GM21576 (cell line): ENCODE measurements around the gene CLK2.
"Not testable (repeated sequence)": the region's sequence is repeated elsewhere in the genome, so short reads cannot be mapped to it uniquely, and the experiment has no call there.

Experiments
- ATAC-seq: cut with Tn5 transposase; IDR thresholded peaks from one replicate; pipeline ENCODE4 v1.9.1; 2021; ENCODE audit warnings: mild to moderate bottlenecking, moderate library complexity; ENCODE audit not compliant: unreplicated experiment

Gene CLK2

DNA sequence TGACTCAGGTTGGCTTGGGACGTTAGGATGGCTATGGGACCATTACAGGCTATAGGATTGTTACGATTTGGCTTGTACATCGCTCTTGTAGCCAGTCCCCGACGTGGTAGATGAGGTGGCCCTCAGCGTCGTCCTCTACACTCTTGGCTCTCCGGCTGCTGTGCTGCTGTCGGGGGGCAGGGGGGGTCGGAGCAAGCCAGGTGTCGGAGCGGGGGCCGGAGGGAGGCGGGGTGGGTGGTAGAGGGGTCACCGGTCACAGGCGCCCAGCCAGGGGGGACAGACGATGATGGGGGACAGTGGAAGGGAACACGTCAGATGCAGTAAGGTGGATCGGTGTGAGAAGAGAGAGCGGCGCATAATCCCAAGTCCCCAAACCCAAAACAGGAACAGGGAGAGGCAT lies 4.7 kb downstream of the CLK2 start:
- no peak for ATAC-seq

DNA sequence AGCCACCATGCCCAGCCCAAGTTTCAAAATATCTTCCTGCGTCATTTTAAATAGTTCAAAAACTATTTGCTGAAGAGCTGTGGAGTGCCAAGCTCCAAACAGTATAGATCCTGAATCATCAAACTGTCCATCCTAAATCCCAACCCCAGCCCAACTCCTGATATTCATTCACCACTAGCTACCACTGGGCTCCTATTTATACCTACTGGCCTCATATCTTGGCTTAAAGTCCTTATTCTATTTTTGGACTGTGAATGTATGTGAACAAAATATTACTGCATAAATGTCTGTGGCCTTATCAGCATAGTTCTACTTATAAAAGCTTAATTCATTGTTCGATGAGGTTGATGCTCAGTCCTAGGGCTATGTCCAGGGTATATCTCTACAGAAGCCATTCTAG lies 5.9 kb downstream of the CLK2 start:
- ATAC-seq, result no peak

DNA sequence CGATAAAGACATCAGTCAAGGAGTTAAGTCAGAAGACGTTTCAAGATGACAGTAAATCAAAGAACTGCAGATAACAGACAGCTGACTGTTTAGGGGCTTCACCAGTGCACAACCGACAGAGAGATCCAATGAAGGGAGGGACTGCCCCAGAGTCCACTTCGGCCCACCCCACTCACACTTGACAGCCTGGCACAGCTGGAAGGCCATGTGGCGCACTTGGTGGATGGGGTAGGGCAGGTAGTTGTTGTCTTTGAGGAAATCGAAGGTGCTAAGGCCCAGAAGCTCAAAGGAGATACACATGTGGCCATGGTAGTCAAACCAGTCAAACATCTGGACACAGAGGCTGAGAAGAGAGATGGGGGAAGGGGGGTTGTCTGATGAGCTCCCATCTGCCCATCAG lies 6.8 kb downstream of the CLK2 start:
- ATAC-seq, result no peak

DNA sequence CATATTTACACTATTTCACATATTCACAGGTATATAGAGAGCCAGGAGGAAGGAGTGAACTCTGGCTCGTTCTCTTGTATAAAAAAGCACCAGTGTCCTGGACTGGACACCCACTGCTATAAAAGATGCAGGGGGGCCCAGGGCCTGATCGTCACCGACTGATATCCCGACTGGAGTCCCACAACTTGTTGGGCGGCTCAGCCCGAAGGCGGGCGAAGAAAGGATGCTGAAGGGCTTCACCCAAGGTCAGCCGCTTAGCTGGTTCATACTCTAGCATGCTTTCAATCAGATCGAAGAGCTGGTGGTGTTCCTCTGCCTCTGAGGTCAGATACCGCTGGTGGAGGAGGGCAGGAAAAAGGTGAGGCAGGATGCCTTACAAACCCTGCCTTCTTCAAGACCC lies 10.2 kb downstream of the CLK2 start:
- no peak for ATAC-seq

DNA sequence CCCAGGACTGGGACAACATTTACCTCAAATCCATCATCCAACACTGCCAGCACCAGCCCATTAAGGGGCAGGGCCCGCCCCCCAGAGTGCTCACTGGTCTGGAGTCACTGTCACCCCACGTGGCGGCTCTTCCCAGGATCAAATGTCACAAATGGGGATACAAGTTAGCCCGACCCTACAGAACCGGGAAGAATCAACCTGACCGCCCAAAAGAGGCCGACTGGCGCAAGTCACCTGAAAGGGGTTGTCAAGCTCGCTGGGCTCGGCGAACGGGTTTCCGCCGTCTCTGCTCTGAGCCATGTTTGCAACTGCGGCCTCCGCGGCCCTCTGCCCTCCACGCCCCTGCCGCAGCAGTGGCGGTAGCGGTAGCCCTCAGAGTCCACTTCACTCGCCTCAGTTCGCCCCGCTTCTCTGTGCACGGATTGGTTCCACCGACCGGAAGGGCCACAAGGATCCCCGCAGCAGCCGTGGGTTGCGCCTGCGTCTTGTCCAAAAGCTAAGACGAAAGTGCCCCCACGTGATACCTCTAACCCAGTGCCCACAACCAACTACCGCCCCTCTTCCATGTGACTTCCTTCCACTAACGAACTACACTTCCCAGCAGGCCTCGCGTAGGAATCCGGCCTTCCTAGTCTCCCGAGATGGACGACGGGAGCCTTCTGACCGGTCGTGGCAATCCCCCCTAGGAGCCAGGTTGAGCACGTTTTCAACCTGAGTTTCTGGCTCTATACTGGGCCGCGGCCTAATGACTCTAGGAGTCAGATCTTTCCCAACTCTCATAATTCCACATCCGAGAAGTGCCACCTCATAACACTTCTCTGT lies 11.2 kb downstream of the CLK2 start, which contains the start of gene SCAMP3:
Gene SCAMP3, minus strand, starts transcription at position 509 of the 822 bp plus-strand sequence. Its CDS starts 209 bp downstream, at position 300.
- ATAC-seq, result peak; percentile 79

DNA sequence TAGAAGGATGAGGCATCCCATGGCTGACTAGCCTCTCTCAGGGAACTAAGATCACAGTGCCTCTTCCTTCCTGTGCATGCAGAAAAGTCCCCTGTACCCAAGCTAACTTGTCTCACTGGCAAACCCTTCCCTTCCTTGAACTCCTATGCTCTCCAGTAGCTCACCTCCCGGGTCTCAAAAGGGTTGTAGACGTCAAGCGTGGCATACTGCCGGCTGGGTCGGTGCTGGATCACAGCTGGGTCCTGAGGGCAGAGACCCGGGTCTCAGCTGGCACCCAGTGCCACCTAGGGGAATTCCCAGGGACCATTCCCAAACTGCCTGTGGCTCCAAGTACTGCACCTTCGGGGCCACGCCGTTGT lies 11.8 kb downstream of the CLK2 start:
- ATAC-seq, result no peak

DNA sequence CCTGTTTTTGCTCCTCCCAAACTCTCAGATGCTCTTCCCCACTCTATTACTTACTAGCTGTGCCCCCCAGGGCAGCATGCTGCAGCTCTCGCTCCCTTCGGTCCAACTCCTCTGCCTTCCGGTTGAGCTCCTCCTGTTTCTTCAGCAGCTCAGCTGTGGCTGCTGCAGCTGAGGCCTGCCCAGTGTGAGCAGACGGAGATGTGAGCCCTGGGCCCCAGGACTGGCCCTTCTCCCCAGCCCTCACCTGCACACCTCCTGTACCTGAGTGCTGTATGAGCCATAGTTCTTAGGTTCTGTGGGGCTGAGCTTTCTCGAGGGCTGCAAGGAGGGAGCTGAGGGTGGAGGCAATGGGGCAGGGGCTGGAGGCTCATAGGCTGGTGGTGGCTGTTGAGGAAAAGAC lies 13.0 kb downstream of the CLK2 start:
- no peak for ATAC-seq

DNA sequence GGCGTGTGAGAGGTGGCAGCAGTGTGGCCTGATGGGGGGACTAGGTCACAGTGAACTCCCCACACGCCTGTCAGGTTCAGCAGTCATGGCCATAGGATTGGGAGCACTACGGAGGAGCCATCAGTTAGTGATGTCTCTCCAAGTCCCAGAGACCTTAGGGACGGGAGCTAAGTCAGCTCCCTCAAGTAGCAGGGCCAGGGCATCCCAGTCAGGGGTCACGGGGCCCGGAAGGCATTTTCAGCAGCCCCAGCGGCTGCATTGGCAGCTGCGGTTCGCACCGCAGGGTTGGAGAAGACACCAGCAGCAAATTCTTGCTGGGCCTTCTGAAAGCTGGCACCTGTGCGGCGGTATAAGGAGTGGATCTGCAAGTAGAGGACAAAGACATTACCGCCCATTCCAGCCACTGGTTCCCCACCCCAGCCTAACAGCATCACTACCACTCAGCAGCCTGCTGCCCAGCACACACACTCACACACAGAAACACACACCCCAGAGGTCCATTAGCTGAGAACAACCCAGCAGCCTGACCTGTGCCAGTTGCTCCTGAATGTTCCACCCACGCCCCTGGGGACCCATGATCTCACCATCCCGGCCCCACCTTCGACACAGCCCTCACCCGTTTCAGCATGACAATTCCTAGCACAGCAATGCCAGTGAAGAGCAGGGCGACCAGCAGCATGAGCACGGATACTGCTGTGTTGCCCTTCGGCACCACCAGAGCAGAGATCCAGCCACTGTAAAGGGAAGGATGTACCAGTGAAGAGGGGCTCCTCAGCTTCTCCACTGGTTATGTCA lies 17.0 kb downstream of the CLK2 start:
- ATAC-seq, result no peak

DNA sequence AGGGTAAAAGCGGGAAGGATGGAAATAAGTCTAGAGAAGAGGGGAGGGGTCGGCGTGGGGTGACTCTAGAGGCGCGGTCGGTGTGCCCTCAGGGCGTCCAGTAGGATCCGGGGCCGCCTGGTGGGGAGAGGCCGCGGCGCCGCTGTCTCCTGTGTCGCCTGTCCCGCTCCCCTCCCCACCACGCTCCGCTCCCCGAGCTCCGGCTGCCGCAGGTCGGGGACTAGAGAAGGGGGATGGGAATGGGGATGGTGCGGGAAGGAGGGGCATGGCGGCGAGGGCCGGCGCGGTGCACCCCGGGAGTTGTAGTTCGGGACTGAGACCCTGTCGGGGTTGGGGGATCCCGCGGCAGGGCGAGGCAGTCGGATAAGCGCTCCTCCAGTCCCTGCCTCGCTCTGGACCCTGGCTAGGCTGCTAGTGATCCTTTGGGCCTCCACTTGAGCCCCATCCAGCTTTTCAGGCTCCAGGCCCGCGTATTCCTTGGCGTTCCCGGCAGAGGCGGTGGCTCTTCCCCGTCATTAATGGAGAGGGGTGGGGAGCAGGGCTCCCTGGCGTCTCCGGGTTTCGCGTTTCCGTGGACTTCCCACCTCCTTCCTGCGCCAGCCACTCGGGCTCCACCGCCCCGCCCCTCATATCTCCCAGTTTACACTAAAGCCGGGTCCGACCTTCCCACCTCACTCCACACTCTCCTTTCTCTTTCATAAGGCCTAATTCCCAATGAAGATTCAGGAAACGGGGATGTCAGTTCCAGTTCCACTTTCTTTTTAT lies 17.9 kb downstream of the CLK2 start, which contains the start of gene ENTREP3:
Gene ENTREP3, minus strand, starts transcription at position 241 of the 765 bp plus-strand sequence. CDS start 606 bp downstream, outside the sequence.
- no peak for ATAC-seq

DNA sequence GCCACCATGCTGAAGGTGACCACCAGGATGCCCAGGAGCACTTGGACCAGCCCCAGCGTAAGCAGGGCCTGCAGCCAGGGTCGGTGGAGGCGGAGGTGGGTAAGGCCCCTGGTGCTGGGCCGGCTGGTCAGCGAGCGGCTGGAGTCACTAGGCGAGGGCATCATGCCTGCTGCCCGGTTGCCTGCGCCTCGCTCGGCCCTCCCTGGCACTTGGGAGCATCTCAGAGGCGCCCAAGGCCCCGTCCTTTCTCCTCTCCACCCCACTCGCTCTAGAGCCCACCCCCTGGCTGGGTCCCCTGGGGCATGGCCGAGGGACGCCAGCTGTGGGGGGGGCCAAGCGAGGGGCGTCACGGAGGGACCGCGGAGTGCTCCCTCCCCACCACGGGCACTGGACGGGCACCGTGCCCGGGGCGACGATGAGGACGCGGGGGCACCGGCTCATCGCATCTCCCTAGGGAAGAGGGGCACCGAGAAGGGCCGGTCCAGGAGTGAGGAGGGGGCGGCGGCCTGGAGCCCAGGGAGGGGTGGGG lies 18.5 kb downstream of the CLK2 start:
- ATAC-seq, result no peak

DNA sequence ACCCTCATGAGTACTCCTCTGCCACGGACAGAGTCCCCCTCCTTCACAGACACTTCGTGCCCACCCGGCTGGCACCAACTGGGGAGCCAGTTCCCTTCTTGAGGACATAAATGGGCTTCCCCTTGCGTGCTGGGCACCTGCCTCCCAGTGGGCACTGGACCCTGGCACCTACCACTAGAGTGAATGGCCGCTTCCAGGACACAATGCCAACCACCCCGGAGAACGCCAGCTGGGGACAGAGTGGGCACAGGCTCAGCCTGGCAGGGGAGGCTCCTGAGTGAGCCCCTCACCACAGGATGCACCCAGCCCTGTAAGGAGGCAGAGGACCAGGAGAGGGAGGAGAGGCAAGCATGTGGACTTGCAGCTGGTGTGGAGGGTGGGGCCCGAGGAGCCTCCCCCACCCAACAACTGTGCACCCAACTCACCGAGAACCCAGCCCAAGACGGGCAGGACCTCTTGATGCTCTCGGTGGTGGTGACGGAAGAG lies 19.0 kb downstream of the CLK2 start:
- ATAC-seq, result no peak

DNA sequence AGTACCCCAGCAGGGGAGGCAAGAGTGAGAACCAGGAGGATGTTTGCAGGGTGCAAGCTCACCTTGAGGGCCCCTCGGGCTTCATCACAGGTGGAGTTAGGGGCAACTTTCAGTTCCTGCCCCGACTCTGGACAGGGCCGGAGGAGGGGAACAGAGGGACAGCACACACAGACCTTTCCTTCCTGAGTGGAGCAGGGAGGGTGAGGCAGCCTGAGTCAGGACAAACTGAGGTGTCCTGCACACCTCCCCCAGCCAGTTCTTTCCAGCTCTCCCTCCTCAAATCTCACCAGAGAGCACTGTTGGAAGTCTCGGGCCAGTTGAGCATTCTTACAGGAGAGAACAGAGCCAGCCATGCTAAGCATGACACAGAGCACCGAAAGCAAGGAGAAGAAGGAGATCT lies 19.5 kb downstream of the CLK2 start:
- ATAC-seq, result no peak

DNA sequence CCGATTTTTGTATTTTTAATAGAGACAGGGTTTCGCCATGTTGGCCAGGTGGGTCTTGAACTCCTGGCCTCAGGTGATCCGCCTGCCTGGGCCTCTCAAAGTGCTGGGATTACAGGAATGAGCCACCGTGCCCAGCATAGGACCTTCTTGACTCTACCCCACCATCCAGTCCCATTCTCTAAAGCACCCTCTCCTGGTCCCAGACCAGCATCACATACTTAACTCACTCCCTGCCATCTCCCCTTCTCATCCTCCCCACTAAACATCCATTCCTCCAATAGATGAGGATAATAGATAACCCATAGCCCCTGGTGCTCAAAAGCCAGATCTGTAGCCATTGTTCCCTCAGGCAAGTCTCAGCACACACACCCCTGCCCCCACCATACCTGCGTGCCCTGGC lies 20.1 kb downstream of the CLK2 start:
- ATAC-seq, result no peak

DNA sequence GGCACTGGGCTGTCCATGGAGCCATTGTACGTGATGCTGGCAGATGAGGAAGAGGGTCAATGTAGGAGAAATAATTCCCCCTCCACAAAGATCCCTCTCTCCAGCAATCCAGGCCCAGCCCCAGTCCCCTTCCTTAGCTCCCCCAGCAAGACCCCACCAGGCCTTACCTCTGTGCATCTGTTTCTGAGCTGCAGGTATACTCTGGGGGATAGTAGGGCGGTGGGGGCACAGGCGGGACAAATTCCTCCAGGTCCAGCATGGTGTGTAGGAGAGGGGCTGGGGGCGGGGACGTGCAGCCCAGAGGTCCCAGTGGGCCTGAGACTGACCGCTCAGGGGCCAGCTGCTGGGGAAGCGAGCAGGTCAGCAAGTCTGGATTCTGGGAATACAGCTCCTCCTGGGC lies 21.7 kb downstream of the CLK2 start:
- no peak for ATAC-seq

DNA sequence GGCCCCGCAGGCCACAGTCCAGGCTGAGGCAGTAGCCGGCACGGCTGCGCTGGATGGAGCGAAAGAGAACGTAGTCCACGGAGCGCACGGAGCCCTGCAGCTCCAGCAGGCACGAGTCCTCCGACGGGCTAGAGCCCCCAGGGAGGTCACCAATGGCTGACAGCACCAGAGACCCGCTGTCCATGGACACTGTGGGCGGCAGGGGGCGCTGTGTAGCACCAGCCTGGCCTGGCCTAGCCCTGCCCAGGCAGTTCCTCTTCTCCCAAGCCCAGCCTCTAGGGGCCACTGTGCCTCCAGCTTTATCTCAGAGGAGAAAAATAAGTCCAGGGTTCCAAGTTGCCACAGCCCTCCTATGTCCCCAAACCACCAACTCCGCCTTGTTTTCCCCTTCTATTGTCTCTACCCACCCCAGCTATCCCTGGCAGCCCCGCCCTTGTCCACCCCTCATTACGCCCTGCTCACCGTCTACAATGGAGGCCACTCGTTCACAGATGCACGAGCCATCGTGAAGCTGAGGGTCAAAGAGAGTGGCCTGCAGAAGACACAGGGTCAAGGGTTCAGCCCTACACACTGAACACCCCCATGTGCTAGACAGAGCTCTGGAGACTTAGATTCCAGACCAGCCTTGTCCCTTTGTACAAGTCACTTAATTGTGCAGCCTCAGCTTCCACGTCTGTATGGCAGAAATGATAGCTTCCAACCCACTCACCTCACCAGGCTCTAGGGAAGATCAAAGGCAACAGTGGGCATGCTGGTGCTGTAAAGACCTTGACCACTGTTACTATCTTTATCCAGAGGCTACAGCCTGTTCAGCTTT lies 22.5 kb downstream of the CLK2 start:
- peak; percentile 78 for ATAC-seq

DNA sequence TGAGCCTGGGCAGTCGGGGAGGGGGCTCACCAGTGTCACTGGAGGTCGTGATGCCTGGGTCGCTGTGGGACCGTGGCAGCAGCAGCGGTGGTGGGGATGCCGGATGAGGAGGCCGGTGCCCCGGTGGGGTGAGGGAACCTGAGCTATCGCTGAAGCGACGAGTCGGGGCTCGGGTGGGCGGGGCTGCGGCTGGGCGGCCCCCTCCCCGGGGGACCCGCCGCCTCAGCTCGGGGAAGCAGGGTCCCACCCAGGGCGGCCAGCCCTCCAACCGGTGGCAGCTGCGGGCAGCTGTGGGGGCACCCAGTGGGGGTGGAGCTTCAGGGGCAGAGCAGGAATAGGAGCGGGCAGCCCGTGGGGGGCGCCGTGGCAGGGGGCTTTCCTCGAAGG lies 23.1 kb downstream of the CLK2 start:
- ATAC-seq, result peak; percentile 4

DNA sequence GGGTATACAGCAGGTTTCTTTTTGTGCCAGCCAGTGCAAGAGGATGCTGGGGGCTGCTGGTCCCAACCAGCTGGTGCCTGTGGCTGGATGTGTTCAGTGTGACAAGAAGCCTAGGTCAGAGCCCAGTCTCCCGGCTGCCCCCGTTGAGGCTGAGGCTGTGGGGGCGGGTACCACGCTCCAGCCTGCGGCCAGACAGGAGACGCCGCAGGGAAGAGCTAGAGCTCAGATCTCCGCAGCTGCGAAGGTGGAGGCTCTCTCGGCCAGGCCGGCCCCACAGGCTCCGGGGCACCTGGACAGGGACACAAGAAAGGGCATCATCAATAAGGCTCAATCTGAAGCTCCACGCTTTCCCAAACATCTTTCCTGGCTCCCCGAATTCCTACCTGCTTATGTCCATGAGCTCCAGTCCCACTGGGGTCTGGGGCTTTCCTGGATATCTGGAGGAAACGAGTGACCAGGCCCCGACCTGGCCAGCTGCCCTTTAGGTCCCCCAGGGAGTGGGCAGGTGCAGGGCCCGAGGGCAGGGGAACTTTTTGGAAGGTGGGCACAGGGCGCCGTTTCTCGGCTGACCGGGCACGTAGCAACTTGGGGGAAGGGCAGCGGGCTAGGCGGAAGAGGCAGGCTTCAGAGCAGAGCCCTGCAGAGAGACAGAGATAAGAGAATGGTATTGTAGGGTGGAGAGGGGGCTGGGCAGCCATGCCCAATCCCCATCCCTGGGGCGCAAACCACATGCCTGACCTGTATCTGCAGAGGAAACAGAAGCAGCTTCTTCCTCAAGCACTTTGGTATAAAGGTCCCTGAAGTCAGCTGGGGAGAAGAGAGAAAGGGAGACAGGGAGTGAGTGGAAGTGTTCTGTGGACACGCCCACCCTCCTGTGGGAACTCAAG lies 25.4 kb downstream of the CLK2 start:
- ATAC-seq, result no peak

DNA sequence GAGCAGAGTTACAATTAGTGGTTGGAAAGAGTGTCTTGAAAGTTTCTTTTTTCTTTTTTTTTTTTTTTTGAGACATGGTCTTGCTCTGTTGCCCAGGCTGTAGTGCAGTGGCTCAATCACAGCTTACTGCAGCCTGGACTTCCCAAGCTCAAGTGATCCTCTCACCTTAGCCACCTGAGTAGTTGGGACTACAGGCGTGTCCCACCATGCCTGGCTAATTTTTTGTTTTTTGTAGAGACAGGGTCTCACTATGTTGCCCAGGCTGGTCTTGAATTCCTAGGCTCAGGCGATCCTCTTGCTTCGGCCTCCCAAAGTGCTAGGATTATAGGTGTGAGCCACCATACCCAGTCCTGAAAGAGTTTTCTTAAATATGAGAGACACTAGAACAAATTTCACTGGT lies 26.5 kb downstream of the CLK2 start:
- ATAC-seq, result not testable (repeated sequence)

DNA sequence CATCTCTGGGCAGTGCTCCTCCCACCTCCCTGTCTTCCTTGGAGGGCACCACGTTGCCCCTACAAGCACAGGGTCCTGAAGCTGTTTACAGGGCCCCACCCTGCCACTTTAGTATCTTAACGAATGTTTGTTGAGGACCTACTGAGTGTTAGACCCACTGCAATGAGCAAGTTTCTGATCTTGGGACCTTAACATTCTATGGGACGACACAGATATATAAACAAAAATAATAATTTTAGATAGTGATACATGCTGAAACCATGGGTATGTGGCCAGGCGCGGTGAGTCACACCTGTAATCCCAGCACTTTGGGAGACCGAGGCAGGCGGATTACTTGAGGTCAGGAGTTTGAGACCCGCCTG lies 28.2 kb downstream of the CLK2 start:
- ATAC-seq, result no peak
